ENCODE measurements around the gene NR2F1.
A peak's percentile ranks its signal among the peaks of the same experiment; 100 is the strongest.
"Not testable (repeated sequence)": the region's sequence is repeated elsewhere in the genome, so short reads cannot be mapped to it uniquely, and the experiment has no call there.

Gene NR2F1

DNA sequence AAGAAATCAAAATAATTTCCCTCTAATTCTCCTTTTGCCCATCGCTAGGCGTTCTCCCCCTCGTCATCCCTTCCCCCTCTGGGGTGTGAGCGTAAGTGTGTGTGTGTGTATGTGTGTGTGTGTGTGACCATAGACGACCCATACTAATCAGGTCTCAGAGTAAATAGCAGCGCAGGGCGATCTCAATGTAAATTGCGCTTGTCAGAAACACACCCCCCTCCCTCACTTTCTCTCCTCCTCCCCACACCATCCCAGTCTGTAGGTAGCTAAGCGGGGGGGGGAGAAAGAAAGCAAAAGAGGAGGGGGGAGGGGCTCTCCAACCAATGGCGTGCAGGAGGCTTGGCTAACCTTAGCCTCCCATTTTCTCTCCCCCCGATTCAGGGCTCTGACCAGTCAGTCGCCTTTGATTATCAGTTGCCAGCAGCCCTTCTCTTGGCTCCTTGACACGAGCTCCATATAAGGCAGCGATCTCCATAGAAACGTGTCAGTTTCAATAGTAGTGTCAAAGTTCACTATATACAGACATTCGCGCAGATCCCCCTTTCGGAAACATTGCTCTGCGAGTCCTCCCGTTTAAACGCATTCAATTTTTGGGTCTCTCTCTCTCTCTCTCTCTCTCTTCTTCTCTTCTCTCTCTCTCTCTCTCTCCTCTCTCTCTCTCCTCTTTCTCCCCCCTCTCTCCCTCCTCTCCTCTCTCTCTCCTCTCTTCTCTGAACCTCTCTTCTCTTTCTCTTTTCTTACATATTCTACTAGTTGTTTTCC is at the start of gene NR2F1:
Gene NR2F1, plus strand, starts transcription at position 546 of the 762 bp plus-strand sequence. CDS start 1,802 bp downstream, outside the sequence.
- DNase-seq (ENCODE audit: low read depth), result peak; percentile 77

DNA sequence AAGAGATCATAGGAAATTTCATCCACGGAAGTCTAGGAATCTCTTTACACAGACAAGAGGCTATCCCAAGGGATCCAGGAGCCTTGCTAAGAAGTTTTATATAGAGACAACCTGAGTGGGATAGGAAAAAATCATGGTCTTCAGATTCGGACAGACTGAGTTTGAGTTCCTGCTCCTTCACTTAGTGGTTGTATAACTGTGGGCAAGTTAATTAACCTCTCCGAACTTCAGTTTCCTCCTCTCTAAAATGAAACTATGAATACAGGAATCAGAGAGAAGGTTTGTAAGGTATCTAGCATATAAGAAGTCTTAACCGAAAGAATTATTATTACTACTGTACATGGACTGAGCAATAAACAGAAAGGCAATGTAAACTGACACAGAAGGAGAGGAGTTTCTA is 37.1 kb upstream of the NR2F1 start:
- no peak for DNase-seq (ENCODE audit: low read depth)

DNA sequence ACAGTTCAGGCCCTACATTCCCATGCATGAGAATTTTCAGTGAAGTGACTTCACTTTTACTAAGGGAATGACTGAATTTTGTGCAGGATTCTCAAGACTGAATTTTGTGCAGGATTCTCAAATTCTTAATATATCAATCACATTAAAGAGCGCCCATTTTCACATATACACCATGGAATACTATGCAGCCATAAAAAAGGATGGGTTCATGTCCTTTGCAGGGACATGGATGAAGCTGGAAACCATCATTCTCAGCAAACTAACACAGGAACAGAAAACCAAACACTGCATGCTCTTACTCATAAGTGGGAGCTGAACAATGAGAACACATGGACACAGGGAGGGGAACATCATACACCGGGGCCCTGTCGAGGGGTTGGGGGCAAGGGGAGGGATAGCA is 33.4 kb upstream of the NR2F1 start:
- not testable (repeated sequence) for DNase-seq (ENCODE audit: low read depth)

DNA sequence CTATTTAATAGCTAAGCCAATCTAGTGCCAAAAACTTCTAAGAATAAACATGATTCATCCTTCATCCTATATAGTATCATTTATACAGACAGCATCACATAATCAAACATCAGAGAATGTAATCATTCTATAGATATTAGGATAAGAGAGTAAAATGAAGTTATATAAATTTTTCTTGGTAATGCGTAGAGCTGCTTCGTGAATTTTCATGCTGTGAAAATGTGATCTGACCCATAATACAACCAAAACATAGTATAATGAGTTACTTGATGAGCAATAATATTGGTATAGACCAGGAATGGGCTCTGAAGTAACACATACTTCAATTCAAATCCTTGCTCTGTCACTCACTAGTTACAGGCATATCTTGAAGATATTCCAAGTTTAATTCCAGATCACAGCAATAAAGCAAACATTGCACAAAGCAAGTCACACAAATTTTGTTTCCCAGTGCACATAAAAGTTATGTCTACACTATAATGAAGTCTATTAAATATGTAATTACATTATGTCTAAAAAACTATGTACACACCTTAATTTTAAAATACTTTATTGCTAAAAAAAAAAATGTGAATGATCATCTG is 25.9 kb upstream of the NR2F1 start:
- DNase-seq (ENCODE audit: low read depth), result no peak

DNA sequence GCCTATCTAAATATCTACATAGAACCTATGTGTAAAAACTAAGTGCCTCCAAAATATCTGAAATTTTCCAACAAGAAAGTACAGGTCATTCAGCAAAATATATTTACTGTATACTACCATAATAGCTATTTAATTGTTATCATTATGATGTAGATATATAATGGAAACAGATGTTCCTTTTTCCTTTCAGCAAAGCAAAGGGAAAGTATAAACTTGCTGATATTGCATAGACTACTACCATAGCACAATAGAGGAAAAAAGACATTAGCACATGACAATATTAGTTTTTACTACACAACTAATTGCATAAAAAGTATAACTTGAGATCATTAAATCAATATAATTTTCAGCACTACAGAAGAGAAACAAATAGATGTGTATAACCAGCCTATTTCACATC is 16.9 kb upstream of the NR2F1 start:
- DNase-seq (ENCODE audit: low read depth), result no peak

DNA sequence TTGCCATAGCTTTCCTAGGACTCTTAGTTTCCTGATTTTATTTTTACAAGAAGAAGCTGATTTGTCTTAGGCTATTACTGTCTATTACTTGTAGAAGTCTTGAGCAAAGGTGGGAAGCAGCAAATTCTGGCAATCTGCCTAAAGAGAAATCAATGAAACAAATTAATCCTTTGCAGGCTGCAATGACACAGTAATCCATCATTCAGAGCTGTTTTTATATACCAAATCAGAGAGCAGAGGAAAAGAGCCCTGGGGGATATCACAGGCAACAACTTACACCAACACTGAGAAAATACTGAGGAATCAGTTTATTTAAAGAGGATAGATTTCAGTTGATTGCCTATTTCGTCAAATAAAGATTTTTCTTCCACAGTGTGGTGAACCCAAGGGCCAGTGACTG is 15.6 kb upstream of the NR2F1 start:
- no peak for DNase-seq (ENCODE audit: low read depth)

DNA sequence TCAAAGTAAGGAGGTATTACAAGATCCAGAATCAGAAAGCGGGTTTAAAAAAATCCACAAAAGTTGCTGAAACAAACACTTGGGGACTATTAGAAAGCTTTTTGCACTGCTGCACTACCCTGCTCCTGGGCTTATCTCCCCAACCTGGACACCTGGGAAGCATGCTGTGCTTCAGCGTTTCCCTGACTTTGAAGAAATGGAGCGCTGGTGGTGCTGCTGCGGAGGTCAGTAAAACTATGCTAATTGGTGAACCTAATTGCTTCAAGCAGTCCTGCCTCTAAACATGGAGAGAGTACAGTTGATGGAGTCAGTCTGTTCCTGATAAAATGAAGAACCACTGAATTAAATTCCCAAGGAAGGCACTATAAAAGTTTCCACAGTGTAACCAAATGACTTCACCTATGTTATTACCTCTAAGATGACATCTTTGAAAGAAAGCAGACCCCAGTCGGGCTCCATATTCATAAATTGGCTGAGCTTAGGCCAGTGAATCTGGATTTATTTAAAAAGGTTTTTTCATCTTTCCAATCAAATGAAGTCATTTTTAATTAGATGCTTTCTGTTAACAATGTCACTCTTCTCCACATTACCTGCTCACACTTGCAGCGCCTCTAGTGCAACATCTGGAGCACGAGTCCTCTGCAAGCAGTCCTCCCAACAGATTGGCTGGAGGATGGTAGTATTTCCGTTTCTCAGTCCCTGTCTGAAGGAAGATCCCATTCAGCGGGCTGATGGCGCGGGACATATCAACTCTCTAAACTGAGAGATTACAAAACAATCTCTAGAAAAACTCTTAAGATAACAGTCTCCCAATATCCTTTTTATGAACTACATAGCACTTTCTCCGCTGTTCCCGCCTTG is 13.5 kb upstream of the NR2F1 start:
- no peak for DNase-seq (ENCODE audit: low read depth)

DNA sequence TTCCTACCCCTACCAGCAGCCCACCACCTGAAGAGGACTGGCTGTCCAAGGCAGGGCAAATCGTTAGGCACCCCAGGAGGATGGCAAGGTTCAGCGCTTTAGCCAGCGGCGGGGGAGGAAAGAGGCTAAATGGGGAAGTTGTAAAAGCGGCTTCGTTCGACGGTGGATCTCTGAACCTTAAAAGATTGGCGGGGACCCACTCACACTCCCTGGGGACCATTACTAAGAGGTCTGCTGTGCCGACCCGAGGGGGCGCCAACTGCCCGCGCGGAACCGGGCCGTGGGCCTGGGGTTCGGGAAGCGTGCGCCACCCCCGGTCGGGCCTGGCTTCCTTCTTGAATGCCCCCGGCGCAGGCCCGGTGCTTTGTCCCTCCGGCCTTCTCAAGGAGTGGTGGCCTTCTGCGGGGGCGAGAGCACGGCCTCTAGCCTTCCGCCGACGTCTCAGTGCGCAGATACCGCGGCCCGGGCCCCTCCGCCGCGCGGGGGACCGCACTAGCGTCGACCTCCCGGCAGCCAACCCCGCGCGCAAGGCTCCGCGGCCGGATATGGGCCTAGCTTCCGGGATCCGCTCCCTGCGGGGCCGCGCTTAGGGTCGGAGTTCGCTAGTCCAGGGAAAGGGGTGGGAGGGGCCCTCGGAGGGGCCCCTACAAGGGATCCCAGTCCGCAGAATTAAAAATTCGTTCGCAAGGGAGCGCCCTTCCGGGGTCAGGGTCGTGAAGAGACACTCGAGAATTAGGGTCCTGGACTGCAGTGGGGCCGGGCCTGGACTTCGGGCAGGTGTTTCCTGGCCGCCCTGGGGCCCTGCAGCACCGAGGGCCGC is 12.5 kb upstream of the NR2F1 start:
- DNase-seq (ENCODE audit: low read depth), result no peak

DNA sequence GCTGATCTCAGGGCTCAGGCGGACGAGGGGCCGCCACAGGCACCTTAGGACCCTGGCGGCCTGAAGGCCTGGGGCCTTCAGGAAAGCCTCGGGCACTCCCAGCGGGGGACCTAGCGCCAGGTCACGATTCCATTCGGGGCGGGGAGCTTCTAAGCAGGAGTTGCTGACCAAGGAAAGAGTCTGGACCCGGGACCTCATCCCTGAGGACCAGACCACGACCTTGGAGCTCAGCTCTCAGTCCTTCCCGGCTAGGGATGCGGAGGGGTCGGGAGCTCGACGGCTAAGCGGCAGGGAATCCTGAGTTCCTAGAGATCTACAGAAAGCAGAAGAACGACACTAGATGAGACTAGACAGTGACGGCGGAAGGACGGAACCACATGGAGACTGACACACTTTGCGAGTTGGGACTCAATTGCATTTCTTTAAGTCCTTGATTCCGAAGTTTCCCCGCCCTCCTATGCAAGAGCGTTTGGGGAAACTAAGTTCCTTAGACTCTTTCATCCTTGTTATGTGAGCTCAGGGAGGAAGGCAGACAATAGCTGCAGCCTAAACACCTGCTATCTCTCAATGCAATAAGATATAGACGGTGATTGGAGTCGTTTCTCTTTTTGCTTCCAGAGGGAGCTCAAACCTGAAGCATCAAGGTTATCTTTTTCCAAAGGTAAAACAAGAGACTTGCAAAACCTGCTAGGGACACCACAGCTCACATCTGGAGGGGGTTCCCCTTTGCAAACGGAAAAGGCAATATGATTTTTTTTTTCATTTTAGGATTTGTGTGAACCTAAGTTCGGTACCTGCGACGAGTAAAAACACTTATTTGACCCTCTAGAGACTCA is 11.7 kb upstream of the NR2F1 start:
- DNase-seq (ENCODE audit: low read depth), result no peak

DNA sequence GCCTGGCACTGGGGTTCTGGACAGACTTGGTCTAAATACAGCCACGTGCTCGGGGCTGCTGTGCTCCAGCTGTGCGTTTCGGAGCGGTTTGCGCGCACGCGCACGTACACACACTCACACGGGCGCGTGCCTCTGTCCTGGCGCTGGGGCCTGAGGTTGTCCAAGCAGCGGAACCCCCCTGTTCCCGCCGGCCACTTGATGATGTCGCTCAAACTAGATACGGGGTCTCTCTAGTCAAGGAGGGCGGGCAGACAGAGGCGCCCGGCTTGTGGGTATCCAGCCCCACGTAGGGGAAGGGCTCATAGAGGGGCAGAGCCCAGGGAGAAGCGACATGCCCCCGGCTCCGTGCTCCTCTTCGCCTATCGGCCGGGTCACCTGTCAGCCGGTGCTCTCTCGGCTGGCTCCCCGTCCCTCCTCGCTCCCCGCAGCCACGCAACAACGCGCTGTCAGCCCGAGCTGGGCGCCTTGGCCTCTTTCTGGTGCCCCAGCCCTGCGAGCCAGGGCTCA is 10.9 kb upstream of the NR2F1 start:
- no peak for DNase-seq (ENCODE audit: low read depth)

DNA sequence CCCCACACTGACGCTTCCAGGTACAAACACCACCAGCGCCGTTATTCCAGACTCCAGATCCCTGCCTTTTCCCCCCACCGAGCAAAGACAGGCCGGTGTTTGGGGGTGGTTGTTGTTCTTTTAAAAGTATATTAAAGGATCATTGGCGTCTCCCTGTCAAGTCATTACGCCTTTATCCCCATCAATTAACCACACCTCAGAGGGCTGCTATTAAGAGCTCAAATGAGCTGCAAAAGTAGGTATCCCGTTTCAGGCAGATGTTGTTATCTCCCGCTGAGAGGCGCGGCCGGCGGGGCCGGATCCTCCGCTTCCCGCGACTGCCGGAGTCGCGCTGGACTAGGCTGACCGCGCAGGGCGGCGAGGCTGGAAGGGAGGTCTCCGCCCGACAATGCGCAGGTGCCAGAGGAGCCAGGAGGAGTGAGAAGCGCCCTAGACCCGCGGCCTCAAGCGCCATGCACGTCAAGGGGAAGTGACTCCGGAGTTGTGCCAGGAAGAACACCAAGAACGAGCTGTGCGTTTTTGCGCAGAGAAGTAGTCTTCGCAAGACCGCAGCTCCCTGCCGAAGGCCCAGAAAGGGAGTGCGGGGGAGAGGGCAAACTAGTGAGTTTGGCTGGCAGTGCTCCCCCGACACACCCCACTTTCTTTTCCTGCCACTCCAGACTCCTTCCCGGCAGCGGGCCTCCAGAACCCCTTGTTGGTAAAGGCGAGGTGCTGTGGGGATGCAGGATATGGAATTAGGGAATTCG is 10.2 kb upstream of the NR2F1 start:
- DNase-seq (ENCODE audit: low read depth), result no peak

DNA sequence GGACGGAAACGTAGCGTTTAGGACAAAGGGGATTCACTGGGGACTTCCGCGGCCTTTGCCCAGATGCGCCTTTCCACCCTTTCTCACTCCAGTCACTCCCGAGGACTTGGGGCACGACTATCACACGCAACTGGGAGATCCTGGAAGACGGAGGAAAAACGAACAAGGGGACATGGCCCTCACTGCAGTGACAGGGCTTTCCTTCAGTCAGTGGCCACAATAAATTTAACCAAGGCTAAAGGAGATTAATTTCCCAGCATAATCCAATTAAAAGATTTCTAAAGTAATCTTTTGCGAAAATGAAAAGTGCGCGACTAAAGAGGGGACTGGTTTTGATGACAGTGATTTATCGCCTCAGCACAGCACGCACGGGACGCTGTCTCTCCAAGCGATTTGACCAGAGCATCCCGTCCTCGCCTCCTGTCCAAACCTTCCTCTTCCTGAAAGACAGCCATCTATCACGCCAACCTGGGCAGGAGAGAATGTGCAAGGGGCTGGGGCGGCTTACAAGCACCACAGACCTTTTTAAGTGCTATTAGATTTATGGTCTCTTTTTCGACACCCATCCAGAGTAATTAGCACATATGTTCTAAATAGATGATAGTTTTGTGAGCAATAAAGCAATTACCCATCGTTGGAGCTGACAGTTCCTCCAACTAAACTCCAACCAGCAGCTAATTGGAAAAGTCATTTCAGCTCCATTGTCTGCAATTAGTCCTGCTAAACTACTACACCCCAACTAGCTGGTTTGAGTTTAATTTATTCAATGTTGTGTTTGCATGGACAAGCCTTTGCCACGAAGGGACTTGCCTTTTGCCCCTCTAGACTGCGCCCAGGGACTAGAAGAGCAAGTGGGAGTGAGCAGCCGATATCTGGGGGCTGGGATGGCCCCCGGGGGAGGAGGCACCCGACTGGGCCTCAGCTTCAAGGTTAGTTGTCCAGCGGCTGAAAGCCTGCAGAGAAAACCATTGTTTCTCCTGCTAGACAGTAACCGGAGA is 9.4 kb upstream of the NR2F1 start:
- DNase-seq (ENCODE audit: low read depth), result no peak

DNA sequence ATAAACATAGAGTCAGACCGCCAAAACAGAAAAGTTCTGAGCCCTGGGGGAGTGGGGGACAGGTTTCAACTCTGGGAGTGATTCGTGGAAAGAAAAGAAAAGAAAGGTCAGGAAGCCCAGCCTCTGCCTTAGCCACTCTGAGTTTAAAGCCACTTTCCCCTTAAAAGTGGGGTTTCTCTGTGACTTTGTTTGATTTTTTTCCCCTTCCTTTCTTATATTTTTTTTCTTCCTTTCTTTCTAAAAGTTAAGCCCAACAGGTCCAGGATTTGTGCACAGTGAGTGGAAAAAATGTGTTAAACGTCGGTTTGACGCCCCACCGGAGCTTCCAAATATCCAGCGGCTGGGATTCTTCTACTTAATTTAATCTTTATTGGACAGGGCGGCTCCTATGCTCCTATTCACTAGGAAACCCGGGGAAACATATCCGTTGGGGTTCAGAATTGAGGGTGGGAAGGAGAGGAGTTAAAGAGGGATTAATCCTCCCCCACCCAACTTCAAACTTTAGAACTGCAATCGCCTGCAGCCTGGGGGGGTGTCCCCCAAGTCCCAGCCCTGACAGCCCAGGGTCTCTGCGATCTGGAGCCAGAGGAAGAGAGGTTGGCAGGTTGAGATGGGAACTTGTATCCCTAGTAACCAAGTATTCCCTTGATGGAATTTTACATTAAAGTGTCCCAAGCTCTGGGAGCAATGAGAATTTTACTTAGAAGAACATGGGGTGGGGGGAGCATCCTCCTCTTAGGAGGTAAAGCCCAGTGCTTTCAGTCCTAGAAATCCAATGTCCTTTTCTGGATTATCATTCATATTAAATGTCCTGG is 8.3 kb upstream of the NR2F1 start:
- no peak for DNase-seq (ENCODE audit: low read depth)

DNA sequence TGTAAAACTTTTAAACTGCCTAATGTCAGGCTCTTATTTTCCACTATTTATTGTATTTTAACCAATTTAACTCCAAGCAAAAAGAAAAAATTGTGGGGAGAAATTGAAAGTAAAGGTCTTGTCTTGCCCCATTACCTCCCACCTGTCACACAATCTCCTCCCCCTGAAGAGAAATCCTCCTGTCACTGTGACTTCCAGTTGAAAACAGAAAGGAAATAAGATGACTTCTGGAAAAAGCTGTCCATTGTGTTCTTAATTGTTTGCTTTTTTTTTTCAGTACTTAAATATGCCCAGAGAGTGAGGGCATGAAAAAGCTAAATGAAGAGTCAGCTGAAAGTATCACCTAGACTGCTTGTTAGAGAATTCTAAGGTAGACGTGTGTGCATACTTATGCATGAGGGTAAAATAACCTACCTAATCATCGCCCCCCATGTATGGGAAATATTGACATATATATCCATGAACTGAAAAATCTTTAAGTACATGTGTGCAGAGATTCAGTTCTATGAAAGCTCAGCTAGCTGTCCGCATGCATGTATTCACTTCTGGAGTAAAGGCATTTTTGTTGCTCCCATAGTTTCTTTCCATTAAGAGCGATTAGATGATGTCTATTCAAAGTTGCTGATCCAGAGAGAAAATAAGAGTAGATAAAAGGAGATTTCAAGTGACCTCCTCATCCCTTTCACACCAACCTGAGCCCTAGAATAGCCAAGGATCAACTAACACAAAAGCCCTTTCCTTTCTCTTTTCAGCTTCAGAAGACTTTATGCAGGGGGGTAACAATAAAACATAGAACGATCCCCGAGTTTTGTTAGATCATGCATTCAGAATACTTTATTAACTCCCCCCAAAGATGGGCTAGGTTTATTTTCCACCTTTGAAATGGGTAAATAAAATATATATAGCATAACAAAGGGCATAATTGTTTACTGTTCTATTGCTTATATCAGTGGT is 7.3 kb upstream of the NR2F1 start:
- DNase-seq (ENCODE audit: low read depth), result no peak

DNA sequence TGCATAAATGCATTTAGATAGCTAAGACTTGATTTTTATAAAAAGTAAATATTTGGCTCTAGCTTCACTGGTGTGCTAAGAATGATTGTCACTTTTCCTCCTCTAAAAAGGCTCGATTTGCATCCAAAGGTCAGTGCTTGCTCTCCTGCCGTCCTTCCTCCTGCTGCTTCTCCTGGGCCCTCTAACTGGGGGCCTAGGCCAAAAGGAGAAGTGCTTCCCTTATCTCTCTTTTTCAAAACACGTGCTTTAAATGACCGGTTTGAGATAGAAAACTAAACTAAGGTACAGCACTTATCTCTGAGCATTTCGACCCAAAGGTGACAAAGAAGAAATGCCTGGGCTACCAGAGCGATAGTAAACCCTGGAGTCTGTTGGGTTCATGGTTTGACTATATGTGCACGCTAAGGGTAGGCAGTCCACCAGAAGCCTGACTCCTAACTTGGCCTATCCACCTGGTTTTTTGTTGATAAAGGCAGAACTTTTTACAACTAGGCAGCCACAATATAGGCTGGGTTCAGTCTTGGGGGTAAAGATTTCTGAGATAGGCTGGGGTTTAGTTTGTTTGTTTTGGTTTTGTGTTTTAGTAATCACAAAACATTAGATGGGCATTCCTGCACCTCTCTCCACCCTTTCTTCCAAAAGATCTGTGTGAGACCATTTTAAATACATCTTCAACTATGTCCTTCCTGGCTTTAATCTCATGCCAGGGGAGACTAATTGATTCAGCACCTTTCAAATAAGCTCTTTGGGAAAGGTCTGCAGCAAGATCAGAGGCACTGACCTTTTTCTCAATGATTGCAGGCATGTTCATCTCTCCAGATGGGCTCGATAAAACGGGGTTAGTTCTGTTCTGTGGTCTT is 5.8 kb upstream of the NR2F1 start:
- DNase-seq (ENCODE audit: low read depth), result no peak
